Measurements from ENCODE around the gene CSGALNACT2. TPM values are rescaled to one million over a fixed set of nuclear protein-coding genes. Genes with fewer than 3 reads are reported as not detected.

The CSGALNACT2 gene
- total RNA-seq, 2 experiments from 2014 or later = 13.2 to 33.6 TPM

DNA sequence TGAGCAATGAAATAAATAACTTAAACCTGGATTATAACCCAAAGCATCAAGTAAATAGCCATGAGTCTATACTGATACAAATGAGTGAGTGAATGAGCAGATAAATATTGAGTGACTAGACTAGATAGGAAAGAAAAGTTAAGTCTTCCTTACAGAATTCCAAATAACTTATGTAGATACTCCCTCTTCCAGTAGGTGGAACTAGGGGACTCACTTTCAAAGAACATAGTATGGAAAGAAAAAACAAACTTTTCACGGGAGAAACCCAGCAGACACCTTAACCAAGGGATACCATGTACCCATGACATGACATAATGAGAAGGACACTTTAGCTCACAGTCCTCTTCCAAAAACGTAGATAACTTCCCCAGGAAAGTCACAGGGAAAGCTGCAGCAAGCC, 32.2 kb downstream of the CSGALNACT2 start:
- TF ChIP-seq EZH2phosphoT487 (IDR thresholded peaks at IDR 0.05; ENCODE audit: borderline replicate concordance, low read depth, low read length) = no peak
- TF ChIP-seq, protein P1, sequence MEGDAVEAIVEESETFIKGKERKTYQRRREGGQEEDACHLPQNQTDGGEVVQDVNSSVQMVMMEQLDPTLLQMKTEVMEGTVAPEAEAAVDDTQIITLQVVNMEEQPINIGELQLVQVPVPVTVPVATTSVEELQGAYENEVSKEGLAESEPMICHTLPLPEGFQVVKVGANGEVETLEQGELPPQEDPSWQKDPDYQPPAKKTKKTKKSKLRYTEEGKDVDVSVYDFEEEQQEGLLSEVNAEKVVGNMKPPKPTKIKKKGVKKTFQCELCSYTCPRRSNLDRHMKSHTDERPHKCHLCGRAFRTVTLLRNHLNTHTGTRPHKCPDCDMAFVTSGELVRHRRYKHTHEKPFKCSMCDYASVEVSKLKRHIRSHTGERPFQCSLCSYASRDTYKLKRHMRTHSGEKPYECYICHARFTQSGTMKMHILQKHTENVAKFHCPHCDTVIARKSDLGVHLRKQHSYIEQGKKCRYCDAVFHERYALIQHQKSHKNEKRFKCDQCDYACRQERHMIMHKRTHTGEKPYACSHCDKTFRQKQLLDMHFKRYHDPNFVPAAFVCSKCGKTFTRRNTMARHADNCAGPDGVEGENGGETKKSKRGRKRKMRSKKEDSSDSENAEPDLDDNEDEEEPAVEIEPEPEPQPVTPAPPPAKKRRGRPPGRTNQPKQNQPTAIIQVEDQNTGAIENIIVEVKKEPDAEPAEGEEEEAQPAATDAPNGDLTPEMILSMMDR (conservative IDR thresholded peaks at IDR 0.05; ENCODE audit: low read length) = no peak
- Histone ChIP-seq H3K9me3 (ENCODE audit: low read length) (no peaks in the 10 kb centered on the region), H2AFZ (ENCODE audit: low read length) (no peak overlapping the region), H3K4me2 (ENCODE audit: low read length) (no peak overlapping the region), H3K4me3 (ENCODE audit: low read depth, low read length, poor library complexity, severe bottlenecking) (no peak overlapping the region), H3K36me3 (ENCODE audit: insufficient read depth, low read length) (peaks cover 76% of the 10 kb centered on the region), H4K20me1 (ENCODE audit: insufficient read depth, low read length) (no peaks in the 10 kb centered on the region), H3K4me1 (ENCODE audit: insufficient read depth, low read length, poor library complexity, severe bottlenecking) (peaks cover 11% of the 10 kb centered on the region), H3K79me2 (ENCODE audit: insufficient read depth, low read depth, low read length) (no peaks in the 10 kb centered on the region), H3K9me2 (ENCODE audit: insufficient read depth, low read length) (no peaks in the 10 kb centered on the region), H3K27ac (ENCODE audit: low read depth, low read length, poor library complexity, severe bottlenecking) (no peak overlapping the region)
- no TSS peak for BruUV-seq (replicated peaks)
- DNase-seq (ENCODE audit: low spot score) = no peak
- ChIA-PET CTCF (ENCODE audit: unreplicated experiment) (interaction anchor here (0.7 kb wide), 1 partner anchor 34 kb away, joined by 3 read pairs; no protein-coding TSS in a partner anchor), POLR2A (no interaction called here)
- intact Hi-C loops (cut with micrococcal nuclease; ENCODE audit: unreplicated experiment) = no loop called here

DNA sequence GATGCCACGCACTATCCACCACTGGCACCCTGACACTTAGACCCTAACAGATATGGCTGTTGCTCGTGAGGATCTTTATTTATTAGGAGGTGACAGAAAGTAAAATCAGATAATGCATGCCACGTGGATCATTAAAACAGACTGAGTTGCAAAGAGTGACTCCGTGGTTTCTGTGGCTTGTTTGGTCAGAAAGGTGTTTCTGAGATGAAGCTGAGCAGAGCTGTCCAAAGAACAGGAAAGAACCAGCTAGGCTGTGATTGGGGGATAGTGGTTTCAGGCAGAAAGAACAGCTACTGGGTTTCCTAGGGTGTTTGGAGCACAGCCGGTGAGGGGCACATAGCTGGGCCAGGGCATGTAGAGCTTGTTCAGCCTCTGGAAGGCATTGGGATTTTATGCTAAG, 34.4 kb downstream of the CSGALNACT2 start:
- Histone ChIP-seq H3K79me2 (ENCODE audit: insufficient read depth, low read depth, low read length) (no peaks in the 10 kb centered on the region), H3K27ac (ENCODE audit: low read depth, low read length, poor library complexity, severe bottlenecking) (no peak overlapping the region), H2AFZ (ENCODE audit: low read length) (no peak overlapping the region), H3K4me1 (ENCODE audit: insufficient read depth, low read length, poor library complexity, severe bottlenecking) (no peaks in the 10 kb centered on the region), H3K9me2 (ENCODE audit: insufficient read depth, low read length) (no peaks in the 10 kb centered on the region), H3K9me3 (ENCODE audit: low read length) (peaks cover 4% of the 10 kb centered on the region; the same call in 1 of the 2 replicates), H3K36me3 (ENCODE audit: insufficient read depth, low read length) (peaks cover 89% of the 10 kb centered on the region), H4K20me1 (ENCODE audit: insufficient read depth, low read length) (no peaks in the 10 kb centered on the region), H3K4me2 (ENCODE audit: low read length) (no peak overlapping the region), H3K4me3 (ENCODE audit: low read depth, low read length, poor library complexity, severe bottlenecking) (no peak overlapping the region)
- ChIA-PET CTCF (ENCODE audit: unreplicated experiment) (no interaction called here), POLR2A (interaction anchor here (0.7 to 2.4 kb wide), 5 partner anchors 13 to 51 kb away, joined by 3 to 9 read pairs (median 3); no protein-coding TSS in a partner anchor)
- no TSS peak for BruUV-seq (replicated peaks)
- no peak for DNase-seq (ENCODE audit: low spot score)
- TF ChIP-seq, protein P1 (conservative IDR thresholded peaks at IDR 0.05; ENCODE audit: low read length) = no peak
- intact Hi-C loops (cut with micrococcal nuclease; ENCODE audit: unreplicated experiment) = no loop called here

DNA sequence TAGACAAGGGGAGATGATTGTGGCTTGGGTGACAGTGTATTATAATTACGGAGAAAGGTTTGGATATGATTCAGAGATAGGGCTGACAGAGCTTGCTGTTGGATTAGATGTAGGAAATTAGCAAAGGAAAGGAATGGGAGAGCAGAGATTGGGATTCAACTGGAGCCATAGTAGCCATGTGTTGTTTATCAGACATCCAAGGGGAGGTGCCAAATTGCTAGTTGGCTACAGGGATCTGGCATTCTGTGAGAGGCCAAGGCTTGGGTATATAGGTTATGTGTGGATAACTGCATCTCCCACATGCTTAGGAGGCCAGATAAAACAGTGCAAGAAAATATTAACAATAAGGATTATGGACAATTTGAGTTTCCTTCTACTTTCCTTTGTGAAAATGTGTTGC, 34.9 kb downstream of the CSGALNACT2 start:
- Histone ChIP-seq H2AFZ (ENCODE audit: low read length) (no peak overlapping the region), H3K4me3 (ENCODE audit: low read depth, low read length, poor library complexity, severe bottlenecking) (no peak overlapping the region), H3K9me2 (ENCODE audit: insufficient read depth, low read length) (no peaks in the 10 kb centered on the region), H3K4me1 (ENCODE audit: insufficient read depth, low read length, poor library complexity, severe bottlenecking) (no peaks in the 10 kb centered on the region), H3K36me3 (ENCODE audit: insufficient read depth, low read length) (peaks cover 94% of the 10 kb centered on the region), H3K9me3 (ENCODE audit: low read length) (peaks cover 7% of the 10 kb centered on the region; the same call in 1 of the 2 replicates), H3K4me2 (ENCODE audit: low read length) (no peak overlapping the region), H3K79me2 (ENCODE audit: insufficient read depth, low read depth, low read length) (no peaks in the 10 kb centered on the region), H4K20me1 (ENCODE audit: insufficient read depth, low read length) (no peaks in the 10 kb centered on the region), H3K27ac (ENCODE audit: low read depth, low read length, poor library complexity, severe bottlenecking) (no peak overlapping the region)
- intact Hi-C loops (cut with micrococcal nuclease; ENCODE audit: unreplicated experiment) = no loop called here
- CTCF ChIA-PET (ENCODE audit: unreplicated experiment) = no interaction called here
- TF ChIP-seq, protein P1 (conservative IDR thresholded peaks at IDR 0.05; ENCODE audit: low read length) = no peak
- no peak for TF ChIP-seq EZH2phosphoT487 (IDR thresholded peaks at IDR 0.05; ENCODE audit: borderline replicate concordance, low read depth, low read length)
- DNase-seq (ENCODE audit: low spot score) = no peak
- POLR2A ChIA-PET = interaction anchor here (0.7 to 2.4 kb wide), 4 partner anchors 13 to 50 kb away, joined by 3 to 9 read pairs (median 3); no protein-coding TSS in a partner anchor
- no TSS peak for BruUV-seq (replicated peaks)
